CD4-positive, alpha-beta T cell (primary cell): ENCODE measurements around the gene METTL2B. TPM values are rescaled to one million over a fixed set of nuclear protein-coding genes. Genes with fewer than 3 reads are reported as not detected.

Source experiments
- ATAC-seq: fragments of 200-7000 bp; cut with Tn5 transposase; one replicate; pipeline ENCODE4 v1.10.0; 2022; ENCODE audit warnings: mild to moderate bottlenecking; ENCODE audit not compliant: poor library complexity
- CTCF ChIA-PET: fragments of 350-600 bp; sonication (Branson Sonifier 250); formaldehyde crosslinking; loops from one replicate; lab custom pipeline; 2021; ENCODE audit warnings: antibody characterized with exemption, inconsistent platforms; lab: Charles Lee
- POLR2A ChIA-PET: fragments of 350-600 bp; sonication (Branson Sonifier 250); formaldehyde crosslinking; loops from one replicate; lab custom pipeline; 2021; ENCODE audit warnings: antibody characterized with exemption, inconsistent platforms; lab: Charles Lee
- DNase-seq, 14 experiments: peaks; one replicate each; pipeline ENCODE4 v3.0.0-alpha.2; 2013 to 2020; ENCODE audit warnings: mixed read lengths in 2 of 14
- H3K27ac ChIP-seq, 2 donors: one replicate each; pipeline versions ENCODE4 v1.5.1 to v1.7.0; 2013; ENCODE audit warnings: low read length in 2 of 2, low read depth in 1 of 2, mild to moderate bottlenecking in 1 of 2
- H3K27me3 ChIP-seq, 2 experiments: 1 replicate in 1 of 2; 2 replicates in 1 of 2; pipeline versions ENCODE4 v1.6.1 to v1.7.0; 2013; ENCODE audit warnings: low read length in 2 of 2, control low read depth in 1 of 2, mild to moderate bottlenecking in 1 of 2, moderate library complexity in 1 of 2; ENCODE audit not compliant: insufficient read depth in 2 of 2, control insufficient read depth in 1 of 2
- H3K36me3 ChIP-seq: one replicate; pipeline ENCODE4 v1.6.1; 2013; ENCODE audit warnings: low read length, control low read depth; ENCODE audit not compliant: insufficient read depth
- H3K4me1 ChIP-seq: one replicate; pipeline ENCODE4 v1.6.1; 2013; ENCODE audit warnings: low read length, control low read depth; ENCODE audit not compliant: insufficient read depth
- H3K4me3 ChIP-seq: one replicate; pipeline ENCODE4 v1.5.1; 2013; ENCODE audit warnings: mild to moderate bottlenecking, low read length, moderate library complexity
- H3K9me3 ChIP-seq, 2 experiments: 1 replicate in 1 of 2; 2 replicates in 1 of 2; pipeline versions ENCODE4 v1.6.1 to v1.7.0; 2013; ENCODE audit warnings: low read length in 2 of 2, mild to moderate bottlenecking in 2 of 2, control low read depth in 1 of 2, moderate library complexity in 1 of 2; ENCODE audit not compliant: control insufficient read depth in 1 of 2, insufficient read depth in 1 of 2
- H3K27ac Mint-ChIP-seq: one replicate; pipeline ENCODE4 v1.8.0; 2020; ENCODE audit warnings: mixed read lengths
- H3K27me3 Mint-ChIP-seq: one replicate; pipeline ENCODE4 v1.8.0; 2021; ENCODE audit warnings: mixed read lengths
- H3K36me3 Mint-ChIP-seq: one replicate; pipeline ENCODE4 v1.8.0; 2021; ENCODE audit warnings: low read depth, mixed read lengths
- H3K4me1 Mint-ChIP-seq: one replicate; pipeline ENCODE4 v1.8.0; 2021; ENCODE audit warnings: low read depth, mixed read lengths
- H3K4me3 Mint-ChIP-seq: one replicate; pipeline ENCODE4 v1.8.0; 2020; ENCODE audit warnings: mild to moderate bottlenecking, mixed read lengths
- H3K9me3 Mint-ChIP-seq: one replicate; pipeline ENCODE4 v1.8.0; 2020; ENCODE audit warnings: mixed read lengths
- intact Hi-C, 2 experiments: fragments of 100-400 bp; cut with DNase I in 1 of 2; cut with micrococcal nuclease in 1 of 2; formaldehyde crosslinking; loops; one replicate each; pipeline versions ENCODE4 v1.15.1 to v1.9.0; 2023 to 2025; cut with DNase I, micrococcal nuclease
- total RNA-seq, 174 experiments: library from RNA in 2 of 174; stranded (reverse) in 2 of 174; gene quantifications; one replicate each; pipeline ENCODE4 v1.2.3 and lab custom pipeline; 2021 to 2026
- TF ChIP-seq, protein P1 (sequence below): fragments of 200-600 bp; IDR thresholded peaks from one replicate; pipeline ENCODE4 v1.8.0; 2022; ENCODE audit warnings: antibody characterized with exemption, mild to moderate bottlenecking

The METTL2B gene
- total RNA-seq, 2 experiments from 2014 or later = 7.1 to 8.2 TPM

DNA sequence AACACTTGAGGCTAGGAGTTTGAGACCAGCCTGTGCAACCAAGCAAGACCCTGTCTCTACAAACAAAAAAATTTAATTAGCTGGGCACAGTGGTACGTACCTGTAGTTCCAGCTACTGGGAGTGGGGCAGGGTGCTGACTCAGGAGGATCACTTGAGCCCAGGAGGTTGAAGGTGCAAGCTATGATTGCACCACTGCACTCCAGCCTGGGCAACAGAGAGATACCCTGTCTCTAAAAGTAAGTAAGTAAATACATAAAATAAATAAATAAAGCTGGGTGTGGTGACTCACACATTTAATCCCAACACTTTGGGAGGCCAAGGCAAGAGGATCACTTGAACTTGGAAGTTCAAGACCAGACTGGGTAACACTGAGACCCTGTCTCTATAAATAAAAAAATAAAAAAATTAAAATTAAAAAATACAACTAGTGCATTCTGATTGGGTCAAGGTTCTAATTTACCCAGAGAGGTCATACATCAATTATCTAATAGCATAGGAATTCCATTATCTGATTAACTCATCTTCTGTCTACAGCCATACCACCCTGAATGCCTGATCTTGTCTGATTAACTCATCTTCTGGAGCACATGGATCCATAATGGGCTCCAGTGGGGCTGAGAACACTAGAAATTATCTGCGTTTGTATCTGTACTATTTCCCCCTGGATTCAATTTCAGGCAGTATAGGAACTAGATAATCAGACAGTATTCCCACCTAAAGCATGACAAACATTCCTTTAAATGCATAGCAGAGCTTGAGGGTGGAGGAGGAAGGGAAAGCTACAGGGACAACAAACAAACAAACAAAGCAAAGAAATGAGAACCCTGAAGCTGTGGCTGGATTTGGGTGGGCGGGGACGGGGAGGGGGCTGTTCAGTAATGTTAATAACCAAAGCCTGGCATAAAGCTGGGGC is 41.9 kb upstream of the METTL2B start:
- intact Hi-C loops = no loop called here
- no peak for DNase-seq
- Mint-ChIP-seq H3K27me3 (peaks cover 4% of the 10 kb centered on the region), H3K36me3 (no peaks in the 10 kb centered on the region), H3K27ac (no peak overlapping the region), H3K9me3 (no peaks in the 10 kb centered on the region), H3K4me3 (no peak overlapping the region), H3K4me1 (no peaks in the 10 kb centered on the region)
- H3K27ac ChIP-seq = no peak overlapping the region
- no peak for ATAC-seq
- H3K4me3 ChIP-seq = no peak overlapping the region
- no peaks in the 10 kb centered on the region for H3K4me1 ChIP-seq
- H3K36me3 ChIP-seq = no peaks in the 10 kb centered on the region
- TF ChIP-seq, protein P1, sequence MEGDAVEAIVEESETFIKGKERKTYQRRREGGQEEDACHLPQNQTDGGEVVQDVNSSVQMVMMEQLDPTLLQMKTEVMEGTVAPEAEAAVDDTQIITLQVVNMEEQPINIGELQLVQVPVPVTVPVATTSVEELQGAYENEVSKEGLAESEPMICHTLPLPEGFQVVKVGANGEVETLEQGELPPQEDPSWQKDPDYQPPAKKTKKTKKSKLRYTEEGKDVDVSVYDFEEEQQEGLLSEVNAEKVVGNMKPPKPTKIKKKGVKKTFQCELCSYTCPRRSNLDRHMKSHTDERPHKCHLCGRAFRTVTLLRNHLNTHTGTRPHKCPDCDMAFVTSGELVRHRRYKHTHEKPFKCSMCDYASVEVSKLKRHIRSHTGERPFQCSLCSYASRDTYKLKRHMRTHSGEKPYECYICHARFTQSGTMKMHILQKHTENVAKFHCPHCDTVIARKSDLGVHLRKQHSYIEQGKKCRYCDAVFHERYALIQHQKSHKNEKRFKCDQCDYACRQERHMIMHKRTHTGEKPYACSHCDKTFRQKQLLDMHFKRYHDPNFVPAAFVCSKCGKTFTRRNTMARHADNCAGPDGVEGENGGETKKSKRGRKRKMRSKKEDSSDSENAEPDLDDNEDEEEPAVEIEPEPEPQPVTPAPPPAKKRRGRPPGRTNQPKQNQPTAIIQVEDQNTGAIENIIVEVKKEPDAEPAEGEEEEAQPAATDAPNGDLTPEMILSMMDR = no peak
- no peaks in the 10 kb centered on the region for H3K9me3 ChIP-seq
- ChIA-PET POLR2A (no interaction called here), CTCF (interaction anchor here (0.6 to 5.3 kb wide), 4 partner anchors 9 to 25 kb away, joined by 3 to 39 read pairs (median 4); no protein-coding TSS in a partner anchor)
- peaks cover 0 to 10% of the 10 kb centered on the region in 2 experiments for H3K27me3 ChIP-seq

DNA sequence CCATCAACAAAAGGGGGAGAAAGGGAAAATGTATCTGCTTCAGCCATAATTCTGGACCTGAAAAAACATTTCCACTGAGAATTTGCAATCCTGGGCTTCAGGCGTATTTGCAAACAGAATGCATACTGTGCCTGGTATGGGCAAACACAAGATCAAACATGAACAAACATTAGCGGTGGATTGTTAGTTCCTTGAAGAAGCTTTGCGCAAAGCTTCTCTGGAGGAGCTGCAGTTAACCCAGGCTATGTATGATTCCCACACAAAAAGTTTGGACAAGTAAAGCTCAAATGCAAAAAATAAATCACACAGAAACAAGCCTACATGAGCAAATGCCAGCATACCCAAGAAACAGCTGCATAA is 41.2 kb upstream of the METTL2B start:
- Histone ChIP-seq H3K9me3 (no peaks in the 10 kb centered on the region), H3K27ac (no peak overlapping the region), H3K4me3 (no peak overlapping the region), H3K36me3 (no peaks in the 10 kb centered on the region), H3K27me3 (peaks cover 0 to 10% of the 10 kb centered on the region in 2 experiments), H3K4me1 (no peaks in the 10 kb centered on the region)
- Mint-ChIP-seq H3K36me3 (no peaks in the 10 kb centered on the region), H3K9me3 (no peaks in the 10 kb centered on the region), H3K4me1 (no peaks in the 10 kb centered on the region), H3K27me3 (peaks cover 3% of the 10 kb centered on the region), H3K4me3 (no peak overlapping the region), H3K27ac (no peak overlapping the region)
- intact Hi-C loops = no loop called here
- ATAC-seq = no peak
- DNase-seq = no peak
- ChIA-PET CTCF (interaction anchor here (1.3 kb wide), 2 partner anchors 8 to 10 kb away, joined by 4 read pairs; no protein-coding TSS in a partner anchor), POLR2A (no interaction called here)
- TF ChIP-seq, protein P1 = no peak

DNA sequence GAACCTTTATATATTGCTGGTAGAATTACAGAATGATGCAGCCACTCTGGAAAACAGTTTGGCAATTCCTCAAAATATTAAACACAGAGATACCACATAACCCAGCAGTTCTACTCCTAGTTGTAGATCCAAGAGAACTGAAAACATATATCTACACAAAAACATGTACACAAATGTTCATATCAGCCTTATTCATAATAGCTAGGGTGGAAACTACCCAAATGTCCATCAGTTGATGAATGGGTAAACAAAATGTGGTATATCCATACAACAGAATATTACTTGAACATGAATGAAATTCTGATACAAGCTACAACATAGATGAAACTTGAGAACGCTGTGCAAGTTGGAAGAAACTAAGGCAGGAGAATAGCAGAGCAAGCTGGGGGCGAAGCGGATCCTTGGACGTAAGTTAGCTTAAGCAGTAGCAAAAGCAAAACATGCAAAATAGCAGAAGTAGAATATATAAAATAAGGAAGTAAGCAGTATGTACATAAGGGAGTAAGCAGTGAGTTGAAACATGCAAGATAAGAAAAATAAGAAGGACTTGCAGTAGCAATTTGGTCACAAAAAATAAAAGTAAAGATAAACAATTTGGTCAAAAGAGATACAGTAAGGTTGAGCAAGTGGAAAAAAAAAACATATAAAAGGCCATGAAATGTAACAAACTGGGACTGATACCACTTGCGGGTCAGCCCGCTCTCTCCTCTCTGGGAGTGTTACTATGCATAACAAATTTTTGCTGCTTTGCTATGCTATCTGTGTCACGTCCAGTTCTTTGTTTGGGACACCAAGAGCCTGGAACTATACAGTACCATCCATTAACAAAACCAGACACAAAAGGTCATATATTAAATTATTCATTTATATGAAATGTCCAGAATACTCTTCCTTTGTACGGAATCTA is 38.9 kb upstream of the METTL2B start:
- ATAC-seq = no peak
- peaks cover 0 to 2% of the 10 kb centered on the region in 2 experiments for H3K27me3 ChIP-seq
- no peak overlapping the region for H3K4me3 Mint-ChIP-seq
- no peak overlapping the region for H3K27ac ChIP-seq
- intact Hi-C loops = no loop called here
- TF ChIP-seq, protein P1 = no peak
- H3K9me3 Mint-ChIP-seq = no peaks in the 10 kb centered on the region
- no peaks in the 10 kb centered on the region for H3K36me3 Mint-ChIP-seq
- H3K27ac Mint-ChIP-seq = no peak overlapping the region
- no peaks in the 10 kb centered on the region for H3K4me1 ChIP-seq
- ChIA-PET POLR2A (no interaction called here), CTCF (interaction anchor here (1.4 kb wide), 1 partner anchor 22 kb away, joined by 5 read pairs; no protein-coding TSS in a partner anchor)
- no peaks in the 10 kb centered on the region for H3K36me3 ChIP-seq
- no peaks in the 10 kb centered on the region for H3K27me3 Mint-ChIP-seq
- DNase-seq = no peak
- H3K9me3 ChIP-seq = no peaks in the 10 kb centered on the region
- no peak overlapping the region for H3K4me3 ChIP-seq
- no peaks in the 10 kb centered on the region for H3K4me1 Mint-ChIP-seq
